Activated CD4-positive, alpha-beta T cell treated with anti-CD3 and anti-CD28 coated beads, Interleukin-2, Interleukin-6, amounts not matched to agents 100 ng/mL and 50 ng/mL, durations not matched to agents 16 hours and 8 hours (primary cell): ENCODE measurements around the gene ADAMTSL1.

Experiments used
- DNase-seq: peaks from one replicate; pipeline ENCODE4 v3.0.0-alpha.2; 2020

Gene ADAMTSL1

GRCh38 chr9:18608371-18608770 lies 134.4 kb downstream of the ADAMTSL1 start:
- DNase-seq: no peak

- DNase-seq: no peak
Observed at GRCh38 chr9:18610956-18611355, 137.0 kb downstream of the ADAMTSL1 start.

GRCh38 chr9:18611971-18612370 lies 138.0 kb downstream of the ADAMTSL1 start:
- DNase-seq: no peak

GRCh38 chr9:18614116-18614515 lies 140.2 kb downstream of the ADAMTSL1 start:
- no peak for DNase-seq

- no peak for DNase-seq
Observed at GRCh38 chr9:18614651-18615050, 140.7 kb downstream of the ADAMTSL1 start.

- DNase-seq: no peak
Observed at GRCh38 chr9:18616976-18617375, 143.0 kb downstream of the ADAMTSL1 start.

- no peak for DNase-seq
Observed at GRCh38 chr9:18617759-18618158, 143.8 kb downstream of the ADAMTSL1 start.

GRCh38 chr9:18618862-18619261 lies 144.9 kb downstream of the ADAMTSL1 start:
- no peak for DNase-seq

GRCh38 chr9:18622186-18622836 lies 148.4 kb downstream of the ADAMTSL1 start:
- DNase-seq: no peak

- no peak for DNase-seq
Observed at GRCh38 chr9:18623221-18624079, 149.5 kb downstream of the ADAMTSL1 start.

GRCh38 chr9:18626046-18626698 lies 152.2 kb downstream of the ADAMTSL1 start:
- DNase-seq: no peak

GRCh38 chr9:18629136-18629535 lies 155.2 kb downstream of the ADAMTSL1 start:
- DNase-seq: no peak

GRCh38 chr9:18632632-18633403 lies 158.9 kb downstream of the ADAMTSL1 start:
- DNase-seq: no peak

GRCh38 chr9:18636781-18637180 lies 162.8 kb downstream of the ADAMTSL1 start:
- no peak for DNase-seq

GRCh38 chr9:18638371-18639249 lies 164.7 kb downstream of the ADAMTSL1 start:
- DNase-seq: no peak

- no peak for DNase-seq
Observed at GRCh38 chr9:18639911-18640310, 166.0 kb downstream of the ADAMTSL1 start.

GRCh38 chr9:18658804-18659705 lies 185.1 kb downstream of the ADAMTSL1 start:
- no peak for DNase-seq

- no peak for DNase-seq
Observed at GRCh38 chr9:18660001-18660400, 186.0 kb downstream of the ADAMTSL1 start.

GRCh38 chr9:18662320-18662719 lies 188.4 kb downstream of the ADAMTSL1 start:
- DNase-seq: no peak

GRCh38 chr9:18665947-18666346 lies 192.0 kb downstream of the ADAMTSL1 start:
- DNase-seq: no peak

GRCh38 chr9:18666348-18666747 lies 192.4 kb downstream of the ADAMTSL1 start:
- no peak for DNase-seq
